H9 (cell line): ENCODE results near the gene KLRC2. TPM values are rescaled to one million over a fixed set of nuclear protein-coding genes. Genes with fewer than 3 reads are reported as not detected.

Source experiments
- DNase-seq: peaks from one replicate; pipeline ENCODE4 v3.0.0-alpha.2; 2017
- H2AFZ ChIP-seq: one replicate; pipeline ENCODE4 v1.6.1; 2013; ENCODE audit warnings: mild to moderate bottlenecking, low read length, control low read depth, moderate library complexity
- H2AK5ac ChIP-seq: 2 replicates; pipeline ENCODE4 v1.6.1; 2013; ENCODE audit warnings: low read length, control low read depth, mixed read lengths; ENCODE audit not compliant: insufficient read length
- H2BK120ac ChIP-seq: one replicate; pipeline ENCODE4 v1.6.1; 2013; ENCODE audit warnings: low read depth, mild to moderate bottlenecking, low read length, control low read depth, inconsistent platforms; ENCODE audit not compliant: poor library complexity, severe bottlenecking
- H2BK12ac ChIP-seq: 2 replicates; pipeline ENCODE4 v1.6.1; 2013; ENCODE audit warnings: low read length, control low read depth, mixed read lengths, low read depth; ENCODE audit not compliant: insufficient read length
- H2BK15ac ChIP-seq: 2 replicates; pipeline ENCODE4 v1.6.1; 2013; ENCODE audit warnings: low read depth, low read length, control low read depth
- H2BK20ac ChIP-seq: one replicate; pipeline ENCODE4 v1.6.1; 2013; ENCODE audit warnings: low read depth, mild to moderate bottlenecking, low read length, control low read depth, inconsistent platforms; ENCODE audit not compliant: poor library complexity, severe bottlenecking
- H2BK5ac ChIP-seq: 2 replicates; pipeline ENCODE4 v1.6.1; 2013; ENCODE audit warnings: low read length, control low read depth, mixed read lengths; ENCODE audit not compliant: insufficient read length
- H3K14ac ChIP-seq: 2 replicates; pipeline ENCODE4 v1.6.1; 2013; ENCODE audit warnings: low read length, control low read depth; ENCODE audit not compliant: insufficient read depth
- H3K18ac ChIP-seq: 2 replicates; pipeline ENCODE4 v1.6.1; 2013; ENCODE audit warnings: low read depth, mild to moderate bottlenecking, mixed read lengths, low read length, control low read depth; ENCODE audit not compliant: insufficient read length
- H3K23ac ChIP-seq: 2 replicates; pipeline ENCODE4 v1.6.1; 2013; ENCODE audit warnings: low read length, control low read depth, mixed read lengths, low read depth; ENCODE audit not compliant: insufficient read length
- H3K23me2 ChIP-seq: 2 replicates; pipeline ENCODE4 v1.6.1; 2013; ENCODE audit warnings: low read depth, mild to moderate bottlenecking, mixed read lengths, low read length, control low read depth; ENCODE audit not compliant: insufficient read length, poor library complexity, severe bottlenecking
- H3K27ac ChIP-seq: 2 replicates; pipeline ENCODE4 v1.5.1; 2013; ENCODE audit warnings: low read length, control low read depth, mixed read lengths, low read depth; ENCODE audit not compliant: insufficient read length
- H3K27me3 ChIP-seq: 2 replicates; pipeline ENCODE4 v1.6.1; 2013; ENCODE audit warnings: low read length, control low read depth, inconsistent platforms; ENCODE audit not compliant: insufficient read depth
- H3K4ac ChIP-seq: 2 replicates; pipeline ENCODE4 v1.6.1; 2013; ENCODE audit warnings: low read depth, mild to moderate bottlenecking, control low read depth, inconsistent platforms, low read length, moderate library complexity
- H3K4me1 ChIP-seq: 2 replicates; pipeline ENCODE4 v1.6.1; 2013; ENCODE audit warnings: low read length, control low read depth, inconsistent platforms; ENCODE audit not compliant: insufficient read depth
- H3K4me2 ChIP-seq: 2 replicates; pipeline ENCODE4 v1.6.1; 2013; ENCODE audit warnings: low read length, control low read depth, mixed read lengths; ENCODE audit not compliant: insufficient read length, insufficient read depth
- H3K56ac ChIP-seq: 2 replicates; pipeline ENCODE4 v1.6.1; 2013; ENCODE audit warnings: low read depth, mild to moderate bottlenecking, mixed read lengths, low read length, control low read depth; ENCODE audit not compliant: insufficient read length
- H3K79me1 ChIP-seq: 2 replicates; pipeline ENCODE4 v1.6.1; 2013; ENCODE audit warnings: low read depth, mild to moderate bottlenecking, moderate library complexity, low read length, control low read depth, inconsistent platforms; ENCODE audit not compliant: insufficient read depth, poor library complexity, severe bottlenecking
- H3K79me2 ChIP-seq: 2 replicates; pipeline ENCODE4 v1.6.1; 2013; ENCODE audit warnings: low read length, control low read depth, inconsistent platforms; ENCODE audit not compliant: insufficient read depth
- H3K9ac ChIP-seq: 2 replicates; pipeline ENCODE4 v1.6.1; 2013; ENCODE audit warnings: low read length, control low read depth, mixed read lengths; ENCODE audit not compliant: insufficient read length; ENCODE audit errors: extremely low read depth
- H3K9me3 ChIP-seq: one replicate; pipeline ENCODE4 v1.6.1; 2013; ENCODE audit warnings: low read depth, low read length, inconsistent platforms; ENCODE audit not compliant: control insufficient read depth
- H3T11ph ChIP-seq: one replicate; pipeline ENCODE4 v1.6.1; 2013; ENCODE audit warnings: mild to moderate bottlenecking, low read length, control low read depth, inconsistent platforms
- H4K20me1 ChIP-seq: one replicate; pipeline ENCODE4 v1.6.1; 2013; ENCODE audit not compliant: control insufficient read depth, insufficient read length, insufficient read depth
- H4K5ac ChIP-seq: 2 replicates; pipeline ENCODE4 v1.6.1; 2013; ENCODE audit warnings: low read depth, mild to moderate bottlenecking, mixed read lengths, low read length, control low read depth; ENCODE audit not compliant: insufficient read length
- H4K8ac ChIP-seq: replicated peaks from 2 replicates; pipeline ENCODE4 v1.6.1; 2013; ENCODE audit warnings: low read length, control low read depth, mixed read lengths, low read depth; ENCODE audit not compliant: insufficient read length
- H4K91ac ChIP-seq: 2 replicates; pipeline ENCODE4 v1.6.1; 2013; ENCODE audit warnings: low read depth, mild to moderate bottlenecking, moderate library complexity, mixed read lengths, low read length, control low read depth; ENCODE audit not compliant: insufficient read length
- H3K27ac Mint-ChIP-seq, 3 experiments: 2 replicates in 2 of 3; 3 replicates in 1 of 3; pipeline ENCODE4 v1.8.0; 2020 to 2021; ENCODE audit warnings: mixed read lengths in 3 of 3, mild to moderate bottlenecking in 1 of 3, moderate library complexity in 1 of 3
- H3K27me3 Mint-ChIP-seq: 2 replicates; pipeline ENCODE4 v1.8.0; 2021; ENCODE audit warnings: low read depth, mild to moderate bottlenecking, moderate library complexity, mixed read lengths
- H3K36me3 Mint-ChIP-seq, 3 experiments: 2 replicates in 2 of 3; 3 replicates in 1 of 3; pipeline ENCODE4 v1.8.0; 2020 to 2021; ENCODE audit warnings: low read depth in 3 of 3, mixed read lengths in 3 of 3; ENCODE audit not compliant: insufficient read depth in 1 of 3
- H3K4me1 Mint-ChIP-seq, 2 experiments: 2 replicates each; pipeline ENCODE4 v1.8.0; 2020; ENCODE audit warnings: mixed read lengths in 2 of 2
- H3K4me3 Mint-ChIP-seq, 2 experiments: 2 replicates in 1 of 2; 3 replicates in 1 of 2; pipeline ENCODE4 v1.8.0; 2020 to 2021; ENCODE audit warnings: mild to moderate bottlenecking in 2 of 2, mixed read lengths in 2 of 2, moderate library complexity in 1 of 2
- H3K9me3 Mint-ChIP-seq, 2 experiments: 2 replicates in 1 of 2; 3 replicates in 1 of 2; pipeline ENCODE4 v1.8.0; 2020; ENCODE audit warnings: mild to moderate bottlenecking in 2 of 2, mixed read lengths in 2 of 2, moderate library complexity in 1 of 2
- CTCF ChIP-seq: fragments of 200-600 bp; sonication (generic); conservative IDR thresholded peaks from 3 replicates; pipeline ENCODE4 v1.8.0; 2021; ENCODE audit warnings: antibody characterized with exemption, mild to moderate bottlenecking
- WGBS: extraction: QIAGEN DNeasy Blood & Tissue Kit; methylation state at CpG from one replicate; pipeline ENCODE4 v1.1.7; 2013; ENCODE audit warnings: missing lambda C conversion rate, low lambda C conversion rate, mixed read lengths; ENCODE audit not compliant: insufficient read length; ENCODE audit errors: extremely low coverage; 5-methylcytosine and 5-hydroxymethylcytosine counted together
- total RNA-seq: library from RNA; stranded (reverse); gene quantifications from 2 replicates; pipeline ENCODE4 v1.2.1, GENCODE V29; 2021

KLRC2 gene
- total RNA-seq, 1 experiment from 2014 or later, result not detected

- no peak overlapping the region for H2BK5ac ChIP-seq
- H3K36me3 Mint-ChIP-seq, result peaks cover 0 to 12% (median 0%) of the 10 kb centered on the region in 3 experiments; a peak in 2 of 7 replicates
- DNase-seq, result peak; percentile 25
- H2BK15ac ChIP-seq, result no peak overlapping the region
- no peak overlapping the region for H3K23ac ChIP-seq
- no peak overlapping the region for H3K4me3 Mint-ChIP-seq
- no peak overlapping the region for H3K9ac ChIP-seq
- H3K27me3 Mint-ChIP-seq, result no peaks in the 10 kb centered on the region
- H4K8ac ChIP-seq, result no peak overlapping the region
- no peak overlapping the region for H2BK20ac ChIP-seq
- no peaks in the 10 kb centered on the region for H4K20me1 ChIP-seq
- H3K9me3 Mint-ChIP-seq, result peaks cover 2% of the 10 kb centered on the region in 2 experiments; a peak in 1 of 5 replicates
- H3K9me3 ChIP-seq, result no peaks in the 10 kb centered on the region
- H3K4ac ChIP-seq, result no peak overlapping the region
- no peak overlapping the region for H2AK5ac ChIP-seq
- no peaks in the 10 kb centered on the region for H3K79me2 ChIP-seq
- H3K4me1 Mint-ChIP-seq, result peaks cover 0 to 4% of the 10 kb centered on the region in 2 experiments; a peak in 2 of 4 replicates
- no peak overlapping the region for H3T11ph ChIP-seq
- no peak overlapping the region for H2AFZ ChIP-seq
- WGBS, result no CpG with 5 or more reads among the region's 4 CpGs
- H3K27ac ChIP-seq, result no peak overlapping the region
- H4K91ac ChIP-seq, result no peak overlapping the region
- H3K23me2 ChIP-seq, result no peaks in the 10 kb centered on the region
- H3K14ac ChIP-seq, result no peak overlapping the region
- H2BK12ac ChIP-seq, result no peak overlapping the region
- no peak overlapping the region for H3K4me2 ChIP-seq
- no peaks in the 10 kb centered on the region for H3K27me3 ChIP-seq
- H3K18ac ChIP-seq, result no peak overlapping the region
- no peaks in the 10 kb centered on the region for H3K79me1 ChIP-seq
- H3K27ac Mint-ChIP-seq, result peak overlapping the region in 1 of 3 experiments; percentile 63; a peak in 1 of 7 replicates
- no peak overlapping the region for H3K56ac ChIP-seq
- H3K4me1 ChIP-seq, result no peaks in the 10 kb centered on the region
- TF ChIP-seq CTCF, result no peak
- no peak overlapping the region for H2BK120ac ChIP-seq
- no peak overlapping the region for H4K5ac ChIP-seq
Observed at GRCh38 chr12:10466311-10466710, 30.5 kb upstream of the KLRC2 start.
